ENCODE data around the gene ATP1A1.

ATP1A1 gene

GRCh38 chr1:116446686-116447085 is 73.6 kb downstream of the ATP1A1 start:
- no peak for DNase-seq

DNA sequence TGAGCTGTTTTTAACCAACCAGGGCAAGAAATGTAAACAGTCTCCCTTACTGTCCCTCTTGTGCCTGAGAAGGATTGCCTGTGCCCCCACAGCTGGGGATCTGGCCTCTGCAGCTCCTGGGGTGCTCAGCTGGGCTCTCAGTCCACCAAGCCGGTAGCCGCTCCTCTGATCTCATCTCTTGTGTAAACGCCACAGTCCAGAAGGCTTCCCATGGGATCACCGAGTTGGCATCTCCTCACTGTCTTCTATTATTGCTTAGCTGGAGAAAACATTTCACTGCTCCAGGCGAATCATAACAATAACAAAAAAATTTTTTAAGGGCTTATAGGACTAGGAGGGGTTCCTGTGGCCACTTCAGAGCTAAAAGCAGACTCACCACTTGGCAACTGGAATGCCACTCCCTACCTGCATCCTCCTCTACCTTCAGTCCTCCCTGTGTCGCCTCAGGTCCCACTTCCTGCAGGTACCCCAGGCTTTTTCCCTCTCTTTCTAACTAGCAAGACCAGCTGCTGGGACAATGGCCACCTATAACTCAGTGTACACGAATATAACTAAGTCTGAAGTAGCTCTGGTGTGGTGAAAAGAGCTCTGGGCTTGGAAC is 75.8 kb downstream of the ATP1A1 start:
- DNase-seq = no peak

DNA sequence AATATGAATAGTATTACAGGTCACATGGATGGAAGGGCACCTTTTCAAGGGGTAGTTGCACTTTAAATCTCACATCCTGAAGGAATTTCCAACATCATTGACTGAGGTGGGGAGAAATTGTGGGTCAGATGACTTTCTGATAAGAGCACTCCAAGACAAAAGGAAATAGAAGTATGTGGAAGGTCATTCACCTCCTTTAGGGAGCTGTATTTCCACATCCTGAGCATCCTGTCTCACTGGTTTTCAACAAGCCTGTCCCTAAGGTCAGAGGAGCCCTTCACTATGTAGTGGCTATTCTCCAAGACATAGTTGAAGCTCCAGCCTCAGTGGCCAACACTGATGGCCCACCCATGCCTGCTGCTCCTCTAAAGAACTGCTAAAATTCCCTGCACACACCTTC is 76.5 kb downstream of the ATP1A1 start:
- no peak for DNase-seq

GRCh38 chr1:116451702-116452101 is 78.7 kb downstream of the ATP1A1 start:
- no peak for DNase-seq

- DNase-seq = no peak
Observed at GRCh38 chr1:116453481-116453880, 80.4 kb downstream of the ATP1A1 start.

DNA sequence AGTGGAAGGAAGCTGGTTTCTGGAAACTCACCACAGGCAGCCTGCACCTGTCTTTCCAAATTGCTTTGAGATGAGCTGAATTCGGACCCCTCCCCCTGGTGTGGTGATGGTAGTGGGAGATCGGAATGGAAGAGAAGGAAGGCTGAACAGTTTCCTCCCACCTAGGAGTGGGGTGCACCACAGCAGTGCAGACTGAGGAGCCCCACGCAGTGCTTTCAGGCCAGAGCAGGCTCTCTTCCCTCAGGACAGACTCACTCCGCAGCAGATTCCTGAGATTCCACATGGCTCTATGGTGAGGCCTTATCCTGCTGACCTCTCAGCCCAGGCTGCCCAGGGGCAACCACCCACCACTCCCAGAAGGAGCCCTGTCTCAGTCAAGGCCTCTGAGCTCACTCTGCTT is 80.9 kb downstream of the ATP1A1 start:
- no peak for DNase-seq
